Loucy (cell line): ENCODE data around the gene AJAP1.

ENCODE experiments used
- H2AFZ ChIP-seq: fragments of 200-600 bp; sonication (generic); 2 replicates; pipeline ENCODE4 v1.6.0; 2016; ENCODE audit warnings: antibody characterized with exemption, mild to moderate bottlenecking, low read length, moderate library complexity
- H3F3A ChIP-seq: fragments of 200-600 bp; 2 replicates; pipeline ENCODE4 v1.6.0; 2016; ENCODE audit warnings: antibody characterized with exemption, low read depth, mild to moderate bottlenecking
- H3K27me3 ChIP-seq: fragments of 200-600 bp; sonication (generic); 2 replicates; pipeline ENCODE4 v1.6.1; 2014; ENCODE audit warnings: low read length, mild to moderate bottlenecking; ENCODE audit not compliant: insufficient read depth, poor library complexity, severe bottlenecking
- H3K36me3 ChIP-seq: fragments of 200-600 bp; sonication (generic); 2 replicates; pipeline ENCODE4 v1.6.1; 2016; ENCODE audit warnings: low read length; ENCODE audit not compliant: insufficient read depth
- H3K4me1 ChIP-seq: fragments of 200-600 bp; sonication (generic); 2 replicates; pipeline ENCODE4 v1.5.1; 2014; ENCODE audit warnings: low read length, mild to moderate bottlenecking; ENCODE audit not compliant: insufficient read depth, poor library complexity, severe bottlenecking
- H3K4me2 ChIP-seq: fragments of 200-600 bp; sonication (generic); 2 replicates; pipeline ENCODE4 v1.6.0; 2014; ENCODE audit warnings: antibody characterized with exemption, low read length, low read depth, mild to moderate bottlenecking; ENCODE audit not compliant: poor library complexity, severe bottlenecking
- H3K4me3 ChIP-seq: fragments of 200-600 bp; sonication (generic); 2 replicates; pipeline ENCODE4 v1.5.1; 2014; ENCODE audit warnings: low read length, mild to moderate bottlenecking, mixed read lengths; ENCODE audit not compliant: poor library complexity, severe bottlenecking
- H3K79me2 ChIP-seq: fragments of 200-600 bp; sonication (generic); 2 replicates; pipeline ENCODE4 v1.6.1; 2014; ENCODE audit warnings: low read length; ENCODE audit not compliant: insufficient read depth
- H3K9ac ChIP-seq: fragments of 200-600 bp; sonication (generic); 2 replicates; pipeline ENCODE4 v1.6.0; 2014; ENCODE audit warnings: mild to moderate bottlenecking, low read depth, low read length, moderate library complexity; ENCODE audit not compliant: poor library complexity, severe bottlenecking
- H3K9me2 ChIP-seq: fragments of 200-600 bp; sonication (generic); replicated peaks from 2 replicates; pipeline ENCODE4 v1.6.1; 2016; ENCODE audit warnings: low read depth, low read length, mixed read lengths
- H3K9me3 ChIP-seq: fragments of 200-600 bp; sonication (generic); 2 replicates; pipeline ENCODE4 v1.6.1; 2014; ENCODE audit warnings: mild to moderate bottlenecking, antibody characterized with exemption, low read length, low read depth; ENCODE audit not compliant: insufficient read depth
- H4K20me1 ChIP-seq: fragments of 200-600 bp; sonication (generic); 2 replicates; pipeline ENCODE4 v1.6.0; 2014; ENCODE audit warnings: antibody characterized with exemption, low read length, mild to moderate bottlenecking; ENCODE audit not compliant: insufficient read depth, poor library complexity, severe bottlenecking
- EZH2phosphoT487 ChIP-seq: fragments of 200-600 bp; IDR thresholded peaks from 2 replicates; pipeline ENCODE4 v1.6.1; 2018; ENCODE audit warnings: antibody characterized with exemption, mild to moderate bottlenecking, moderate library complexity, borderline replicate concordance
- TF ChIP-seq, protein P1 (sequence below): fragments of 200-600 bp; sonication (generic); conservative IDR thresholded peaks from 2 replicates; pipeline ENCODE4 v1.5.1; 2014; ENCODE audit warnings: mild to moderate bottlenecking, antibody characterized with exemption, low read length

AJAP1 gene

DNA sequence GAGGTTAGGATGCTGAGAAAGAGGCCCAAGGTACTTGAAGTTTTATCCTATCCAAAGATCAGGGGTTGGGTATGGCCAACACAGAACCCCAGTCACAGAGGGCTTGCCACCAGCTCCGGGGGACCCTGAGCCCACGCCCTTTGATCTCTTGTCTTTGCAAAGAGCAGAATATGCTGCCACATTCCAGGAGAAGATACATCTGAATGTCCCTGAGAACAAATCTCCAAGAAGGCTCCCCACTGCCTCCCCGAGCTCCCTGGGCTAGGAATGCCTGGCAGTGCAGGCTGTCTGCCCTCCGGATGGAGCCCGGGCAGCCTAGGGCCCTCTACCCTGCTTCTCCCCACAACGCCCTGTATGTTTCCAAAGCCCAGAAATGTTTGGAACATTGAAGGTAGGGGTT lies 49.2 kb downstream of the AJAP1 start:
- Histone ChIP-seq H3K79me2 (no peaks in the 10 kb centered on the region), H3K4me2 (no peak overlapping the region), H3K36me3 (no peaks in the 10 kb centered on the region), H2AFZ (no peak overlapping the region), H3K27me3 (no peaks in the 10 kb centered on the region), H4K20me1 (no peaks in the 10 kb centered on the region), H3K9ac (no peak overlapping the region), H3K4me1 (no peaks in the 10 kb centered on the region), H3K9me2 (no peaks in the 10 kb centered on the region), H3K4me3 (no peak overlapping the region), H3K9me3 (peaks cover 10% of the 10 kb centered on the region; the same call in 1 of the 2 replicates), H3F3A (no peaks in the 10 kb centered on the region)
- TF ChIP-seq, protein P1, sequence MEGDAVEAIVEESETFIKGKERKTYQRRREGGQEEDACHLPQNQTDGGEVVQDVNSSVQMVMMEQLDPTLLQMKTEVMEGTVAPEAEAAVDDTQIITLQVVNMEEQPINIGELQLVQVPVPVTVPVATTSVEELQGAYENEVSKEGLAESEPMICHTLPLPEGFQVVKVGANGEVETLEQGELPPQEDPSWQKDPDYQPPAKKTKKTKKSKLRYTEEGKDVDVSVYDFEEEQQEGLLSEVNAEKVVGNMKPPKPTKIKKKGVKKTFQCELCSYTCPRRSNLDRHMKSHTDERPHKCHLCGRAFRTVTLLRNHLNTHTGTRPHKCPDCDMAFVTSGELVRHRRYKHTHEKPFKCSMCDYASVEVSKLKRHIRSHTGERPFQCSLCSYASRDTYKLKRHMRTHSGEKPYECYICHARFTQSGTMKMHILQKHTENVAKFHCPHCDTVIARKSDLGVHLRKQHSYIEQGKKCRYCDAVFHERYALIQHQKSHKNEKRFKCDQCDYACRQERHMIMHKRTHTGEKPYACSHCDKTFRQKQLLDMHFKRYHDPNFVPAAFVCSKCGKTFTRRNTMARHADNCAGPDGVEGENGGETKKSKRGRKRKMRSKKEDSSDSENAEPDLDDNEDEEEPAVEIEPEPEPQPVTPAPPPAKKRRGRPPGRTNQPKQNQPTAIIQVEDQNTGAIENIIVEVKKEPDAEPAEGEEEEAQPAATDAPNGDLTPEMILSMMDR, result no peak
- TF ChIP-seq EZH2phosphoT487, result no peak

DNA sequence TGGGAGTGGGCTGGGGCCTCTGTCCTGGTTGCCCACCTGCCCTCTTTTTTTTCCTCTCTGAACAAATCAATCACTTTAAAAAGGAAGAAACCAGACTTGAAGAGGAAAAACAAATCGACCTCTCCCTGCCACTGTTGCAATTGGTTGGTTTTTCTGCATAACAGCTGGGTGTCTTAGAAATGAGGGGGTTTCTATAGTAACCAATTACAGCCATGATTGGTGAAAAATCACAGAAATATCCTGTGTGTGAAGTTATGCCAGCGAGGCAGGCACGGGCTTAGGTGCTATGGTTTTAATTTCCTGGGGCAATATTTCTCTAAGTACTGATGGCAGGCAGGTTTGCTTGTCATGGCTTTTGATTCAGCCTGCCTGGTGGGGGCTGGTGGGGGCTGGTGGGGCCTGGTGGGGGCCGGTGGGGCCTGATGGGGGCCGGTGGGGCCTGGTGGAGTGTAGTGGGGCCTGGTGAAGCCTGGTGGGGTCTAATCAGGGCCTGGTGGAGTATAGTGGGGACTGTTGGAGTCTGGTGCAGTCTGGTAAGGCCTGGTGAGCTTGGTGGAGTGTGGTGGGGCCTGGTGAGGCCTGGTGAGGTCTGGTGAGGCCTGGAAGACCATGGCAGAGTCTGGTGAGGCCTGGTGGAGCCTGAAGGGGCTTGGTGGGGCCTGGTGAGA lies 54.6 kb downstream of the AJAP1 start:
- no peaks in the 10 kb centered on the region for H3K27me3 ChIP-seq
- TF ChIP-seq, protein P1, result no peak
- no peak for TF ChIP-seq EZH2phosphoT487
- H3K9ac ChIP-seq, result no peak overlapping the region
- H3K4me3 ChIP-seq, result no peak overlapping the region
- no peaks in the 10 kb centered on the region for H4K20me1 ChIP-seq
- no peaks in the 10 kb centered on the region for H3K36me3 ChIP-seq
- no peaks in the 10 kb centered on the region for H3F3A ChIP-seq
- H3K79me2 ChIP-seq, result no peaks in the 10 kb centered on the region
- no peaks in the 10 kb centered on the region for H3K9me2 ChIP-seq
- H2AFZ ChIP-seq, result no peak overlapping the region
- H3K4me2 ChIP-seq, result no peak overlapping the region
- H3K4me1 ChIP-seq, result no peaks in the 10 kb centered on the region
- H3K9me3 ChIP-seq, result peaks cover 6% of the 10 kb centered on the region; the same call in 1 of the 2 replicates

DNA sequence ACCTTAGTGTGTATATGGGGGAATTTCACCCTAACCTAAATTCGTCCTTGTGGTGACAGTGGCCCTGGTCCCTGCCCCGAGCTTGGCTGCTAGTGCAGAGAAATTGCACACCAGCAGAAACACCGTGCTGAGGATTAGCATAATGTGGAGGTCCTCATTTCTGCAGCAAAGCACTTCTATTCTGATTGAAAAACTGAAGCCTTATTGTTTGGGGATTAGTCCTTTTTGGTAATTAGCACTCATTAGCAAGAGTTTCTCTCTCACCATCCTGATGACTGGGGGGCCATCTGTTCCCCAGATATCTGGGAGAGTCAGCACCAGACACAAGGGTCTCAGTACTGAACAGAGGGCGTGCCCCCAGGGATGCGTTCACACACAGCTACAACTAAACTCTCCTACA lies 55.2 kb downstream of the AJAP1 start:
- Histone ChIP-seq H3F3A (no peaks in the 10 kb centered on the region), H4K20me1 (no peaks in the 10 kb centered on the region), H3K9me3 (peaks cover 8% of the 10 kb centered on the region; the same call in 1 of the 2 replicates), H3K9ac (no peak overlapping the region), H3K79me2 (no peaks in the 10 kb centered on the region), H3K4me1 (no peaks in the 10 kb centered on the region), H3K9me2 (no peaks in the 10 kb centered on the region), H2AFZ (no peak overlapping the region), H3K4me3 (no peak overlapping the region), H3K36me3 (no peaks in the 10 kb centered on the region), H3K27me3 (no peaks in the 10 kb centered on the region), H3K4me2 (no peak overlapping the region)
- TF ChIP-seq EZH2phosphoT487, result no peak
